A172 (cell line): Measurements from ENCODE around the gene CLDN7. TPM values are rescaled to one million over a fixed set of nuclear protein-coding genes. Genes with fewer than 3 reads are reported as not detected.
A peak's percentile ranks its signal among the peaks of the same experiment; 100 is the strongest.

Experiments
- DNase-seq: peaks from one replicate; pipeline ENCODE4 v3.0.0-alpha.2; 2015; ENCODE audit warnings: low spot score
- total RNA-seq: library from RNA; depleted of rRNA; stranded (reverse); fragments of >200 nt; shearing (Covaris generic); gene quantifications from 2 replicates; pipeline ENCODE4 v1.2.3, GENCODE V29; 2014; rRNA removed

CLDN7 gene
- total RNA-seq: 1.2 TPM in 1 of 2 replicates, not detected in the other

GRCh38 chr17:7262192-7262934 is at the start of gene CLDN7:
CLDN7 (minus strand) TSS chr17:7262478; CDS start chr17:7262043, 435 bp downstream.
- no peak for DNase-seq

- no peak for DNase-seq
Observed at GRCh38 chr17:7311110-7311705, 48.9 kb upstream of the CLDN7 start.

- DNase-seq: no peak
Observed at GRCh38 chr17:7309628-7310027, 47.4 kb upstream of the CLDN7 start.

- DNase-seq: peak; percentile 82
Observed at GRCh38 chr17:7308625-7309433, 46.6 kb upstream of the CLDN7 start.

GRCh38 chr17:7307686-7308624 is 45.7 kb upstream of the CLDN7 start:
- no peak for DNase-seq

GRCh38 chr17:7306911-7307685 is 44.8 kb upstream of the CLDN7 start, which contains the start of gene EIF5A:
EIF5A (plus strand) TSS chr17:7307628; CDS start chr17:7309636, 2,008 bp downstream.
- peak; percentile 100 for DNase-seq

- DNase-seq: no peak
Observed at GRCh38 chr17:7304179-7304578, 41.9 kb upstream of the CLDN7 start.

- peak; percentile 72 for DNase-seq
Observed at GRCh38 chr17:7296189-7296861, 34.0 kb upstream of the CLDN7 start.

GRCh38 chr17:7295230-7296180 is 33.2 kb upstream of the CLDN7 start:
- no peak for DNase-seq

GRCh38 chr17:7294614-7295153 is 32.4 kb upstream of the CLDN7 start, which contains the start of gene YBX2:
YBX2 (minus strand) TSS chr17:7294639; CDS start chr17:7294500, 139 bp downstream.
- peak; percentile 33 for DNase-seq

- no peak for DNase-seq
Observed at GRCh38 chr17:7293816-7294613, 31.7 kb upstream of the CLDN7 start.

GRCh38 chr17:7293159-7293558 is 30.9 kb upstream of the CLDN7 start:
- no peak for DNase-seq

- DNase-seq: no peak
Observed at GRCh38 chr17:7292729-7293128, 30.5 kb upstream of the CLDN7 start.

GRCh38 chr17:7292194-7292593 is 29.9 kb upstream of the CLDN7 start:
- no peak for DNase-seq

- DNase-seq: no peak
Observed at GRCh38 chr17:7290685-7291084, 28.4 kb upstream of the CLDN7 start.

GRCh38 chr17:7290166-7290565 is 27.9 kb upstream of the CLDN7 start:
- DNase-seq: no peak

GRCh38 chr17:7289256-7290032 is 27.2 kb upstream of the CLDN7 start:
- no peak for DNase-seq
